AG04450 (cell line): ENCODE results near the gene PKN3. TPM values are rescaled to one million over a fixed set of nuclear protein-coding genes. Genes with fewer than 3 reads are reported as not detected.
"Not testable (repeated sequence)": the region's sequence is repeated elsewhere in the genome, so short reads cannot be mapped to it uniquely, and the experiment has no call there.

Source experiments
- CTCF ChIA-PET: fragments of 300-600, 350-600 bp; formaldehyde crosslinking; extraction: SDS; loops from one replicate; lab custom pipeline; 2022; ENCODE audit warnings: antibody characterized with exemption, inconsistent platforms; lab: Charles Lee
- POLR2A ChIA-PET: fragments of 350-600 bp; formaldehyde crosslinking; extraction: SDS; loops from one replicate; lab custom pipeline; 2021; ENCODE audit warnings: antibody characterized with exemption, inconsistent platforms; lab: Yijun Ruan, JAX
- DNase-seq: peaks from one replicate; pipeline ENCODE4 v3.0.0-alpha.2; 2011; ENCODE audit warnings: low read depth, low spot score
- H3K27ac ChIP-seq: one replicate; pipeline ENCODE4 v1.5.1; 2012; ENCODE audit warnings: low read depth, low read length, control low read depth
- H3K27me3 ChIP-seq: one replicate; pipeline ENCODE4 v1.6.0; 2012; ENCODE audit warnings: low read length; ENCODE audit not compliant: control insufficient read depth, insufficient read depth
- H3K4me3 ChIP-seq: 2 replicates; pipeline ENCODE4 v1.5.1; 2011; ENCODE audit warnings: mild to moderate bottlenecking, low read depth, low read length, control low read depth
- H3K9me3 ChIP-seq: 2 replicates; pipeline ENCODE4 v1.5.1; 2012; ENCODE audit warnings: low read length; ENCODE audit not compliant: control insufficient read depth, insufficient read depth
- polyA plus RNA-seq: library from polyadenylated mRNA; depleted of rRNA; stranded (reverse); fragments of >200 nt; gene quantifications from 2 replicates; pipeline ENCODE4 v1.2.3, GENCODE V29; 2011
- TF ChIP-seq, protein P1 (sequence below): IDR thresholded peaks from 2 replicates; pipeline ENCODE4 v1.5.1; 2011; ENCODE audit warnings: low read depth, low read length, control low read depth, inconsistent platforms

Gene PKN3
- polyA plus RNA-seq, 1 experiment = 2.2 TPM

- no peaks in the 10 kb centered on the region for H3K27me3 ChIP-seq
- TF ChIP-seq, protein P1, sequence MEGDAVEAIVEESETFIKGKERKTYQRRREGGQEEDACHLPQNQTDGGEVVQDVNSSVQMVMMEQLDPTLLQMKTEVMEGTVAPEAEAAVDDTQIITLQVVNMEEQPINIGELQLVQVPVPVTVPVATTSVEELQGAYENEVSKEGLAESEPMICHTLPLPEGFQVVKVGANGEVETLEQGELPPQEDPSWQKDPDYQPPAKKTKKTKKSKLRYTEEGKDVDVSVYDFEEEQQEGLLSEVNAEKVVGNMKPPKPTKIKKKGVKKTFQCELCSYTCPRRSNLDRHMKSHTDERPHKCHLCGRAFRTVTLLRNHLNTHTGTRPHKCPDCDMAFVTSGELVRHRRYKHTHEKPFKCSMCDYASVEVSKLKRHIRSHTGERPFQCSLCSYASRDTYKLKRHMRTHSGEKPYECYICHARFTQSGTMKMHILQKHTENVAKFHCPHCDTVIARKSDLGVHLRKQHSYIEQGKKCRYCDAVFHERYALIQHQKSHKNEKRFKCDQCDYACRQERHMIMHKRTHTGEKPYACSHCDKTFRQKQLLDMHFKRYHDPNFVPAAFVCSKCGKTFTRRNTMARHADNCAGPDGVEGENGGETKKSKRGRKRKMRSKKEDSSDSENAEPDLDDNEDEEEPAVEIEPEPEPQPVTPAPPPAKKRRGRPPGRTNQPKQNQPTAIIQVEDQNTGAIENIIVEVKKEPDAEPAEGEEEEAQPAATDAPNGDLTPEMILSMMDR = no peak
- no peak overlapping the region for H3K4me3 ChIP-seq
- POLR2A ChIA-PET = interaction anchor here (0.7 kb wide), 2 partner anchors 32 to 35 kb away, joined by 4 to 5 read pairs; partner anchors contain the start of gene SET
- H3K27ac ChIP-seq = peak overlapping the region; percentile 97
- no peak for DNase-seq
- H3K9me3 ChIP-seq = no peaks in the 10 kb centered on the region
- CTCF ChIA-PET = no interaction called here
Measured at GRCh38 chr9:128657344-128657704, 45.0 kb upstream of the PKN3 start.

GRCh38 chr9:128657796-128658195 lies 44.5 kb upstream of the PKN3 start:
- CTCF ChIA-PET = no interaction called here
- no peak for DNase-seq
- H3K4me3 ChIP-seq = no peak overlapping the region
- H3K27ac ChIP-seq = no peak overlapping the region
- H3K27me3 ChIP-seq = no peaks in the 10 kb centered on the region
- TF ChIP-seq, protein P1 = no peak
- H3K9me3 ChIP-seq = no peaks in the 10 kb centered on the region
- POLR2A ChIA-PET = interaction anchor here (0.7 kb wide), 1 partner anchor 36 kb away, joined by 5 read pairs; no protein-coding TSS in a partner anchor

- CTCF ChIA-PET = not testable (repeated sequence)
Measured at GRCh38 chr9:128666481-128666941, 35.8 kb upstream of the PKN3 start.

GRCh38 chr9:128669786-128670185 lies 32.5 kb upstream of the PKN3 start:
- POLR2A ChIA-PET = no interaction called here
- no peak for DNase-seq

More at GRCh38 chr9:128666481-128666941, 35.8 kb upstream of the PKN3 start:
- not testable (repeated sequence) for H3K9me3 ChIP-seq, H3K4me3 ChIP-seq, DNase-seq, H3K27me3 ChIP-seq, H3K27ac ChIP-seq
- POLR2A ChIA-PET = interaction anchor here (0.6 to 1.4 kb wide), 4 partner anchors 10 to 165 kb away, joined by 3 to 7 read pairs (median 5); partner anchors contain the start of gene SET

DNA sequence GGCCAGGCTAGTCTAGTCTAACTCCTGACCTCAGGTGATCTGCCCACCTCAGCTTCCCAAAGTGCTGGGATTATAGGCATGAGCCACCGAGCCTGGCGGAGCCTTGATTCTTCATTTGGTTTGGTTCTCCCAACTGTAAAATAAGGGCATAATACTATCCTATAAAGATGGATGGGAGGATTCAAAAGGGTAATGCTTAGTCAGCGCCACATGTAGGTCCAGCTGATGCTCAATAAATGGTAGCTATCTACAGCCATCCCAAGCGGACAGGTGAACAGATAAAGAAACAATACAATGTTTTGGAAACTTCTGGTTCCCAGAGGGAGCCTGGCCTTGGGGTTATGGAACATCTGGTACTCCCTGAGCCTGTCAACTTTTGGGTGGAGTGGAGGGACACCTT lies 26.9 kb upstream of the PKN3 start:
- Histone ChIP-seq H3K9me3 (no peaks in the 10 kb centered on the region), H3K27me3 (no peaks in the 10 kb centered on the region), H3K27ac (no peak overlapping the region), H3K4me3 (no peak overlapping the region)
- POLR2A ChIA-PET = interaction anchor here (1.0 kb wide), 1 partner anchor 17 kb away, joined by 5 read pairs; no protein-coding TSS in a partner anchor
- TF ChIP-seq, protein P1 = no peak
- CTCF ChIA-PET = interaction anchor here (1.1 kb wide), 1 partner anchor 26 kb away, joined by 8 read pairs; the partner anchor contains the start of gene PKN3
- no peak for DNase-seq

More at GRCh38 chr9:128669786-128670185, 32.5 kb upstream of the PKN3 start:
- H3K27ac ChIP-seq = no peak overlapping the region
- no peak overlapping the region for H3K4me3 ChIP-seq
- no peaks in the 10 kb centered on the region for H3K9me3 ChIP-seq
- CTCF ChIA-PET = no interaction called here
- TF ChIP-seq, protein P1 = no peak
- H3K27me3 ChIP-seq = no peaks in the 10 kb centered on the region
